Panc1 (cell line): ENCODE results near the gene PAQR4.

Experiments
- CTCF ChIP-seq: fragments of 450-650 bp; IDR thresholded peaks from 2 replicates; pipeline ENCODE4 v1.5.1; 2017; ENCODE audit warnings: mild to moderate bottlenecking
- SIN3A ChIP-seq: IDR thresholded peaks from 2 replicates; pipeline ENCODE4 v1.6.1; 2012; ENCODE audit warnings: low read depth, mild to moderate bottlenecking, low read length, moderate library complexity, borderline replicate concordance; ENCODE audit not compliant: insufficient read depth

GRCh38 chr16:3020247-3020603, 51.1 kb downstream of the PAQR4 start, which contains the start of gene TNFRSF12A:
- TF ChIP-seq CTCF (no peak), SIN3A (no peak; the same call in 1 of the 2 replicates)
